ENCODE results near the gene KRTAP5-8. TPM values are rescaled to one million over a fixed set of nuclear protein-coding genes. Genes with fewer than 3 reads are reported as not detected.

Gene KRTAP5-8
- total and polyA plus RNA-seq, 2 of the 4 experiments (the other 2 are of a cell fraction), result 0.07 TPM; not detected in 1

GRCh38 chr11:71542382-71542781 is 4.6 kb downstream of the KRTAP5-8 start:
- H3K27ac ChIP-seq (ENCODE audit: insufficient read depth, low read length), result no peak overlapping the region
- DNase-seq (no peak), ATAC-seq (ENCODE audit: low read depth) (no peak)
- H4K91ac ChIP-seq (ENCODE audit: insufficient read depth, low read depth, low read length), result no peak overlapping the region
- no peak overlapping the region for H4K5ac ChIP-seq (ENCODE audit: low read depth, low read length)
- no peaks in the 10 kb centered on the region for H3K4me1 ChIP-seq (ENCODE audit: control insufficient read depth, insufficient read depth, low read length)
- no TSS peak for BruUV-seq (replicated peaks)
- H3K56ac ChIP-seq (ENCODE audit: extremely low read depth, insufficient read depth, low read length), result no peak overlapping the region
- H3K18ac ChIP-seq (ENCODE audit: low read depth, low read length), result no peak overlapping the region
- H2AK5ac ChIP-seq (ENCODE audit: low read depth, low read length), result no peak overlapping the region
- CTCF ChIA-PET, result no interaction called here
- POLR2A ChIA-PET (ENCODE audit: unreplicated experiment), result no interaction called here
- dilution Hi-C loops (cut with HindIII; ENCODE audit: low sequenced_read_pairs, unreplicated experiment), result no loop called here
- H3K79me1 ChIP-seq (ENCODE audit: low read depth in 1 of 2, low read length in 2 of 2), result no peaks in the 10 kb centered on the region
- intact Hi-C loops (cut with micrococcal nuclease), result no loop called here
- no peaks in the 10 kb centered on the region for H4K20me1 ChIP-seq (ENCODE audit: insufficient read depth, low read length)
- H2BK15ac ChIP-seq (ENCODE audit: low read depth, low read length), result no peak overlapping the region
- TF ChIP-seq SMC3 (IDR thresholded peaks at IDR 0.05; ENCODE audit: low read depth, low read length) (no peak), CEBPB (IDR thresholded peaks at IDR 0.05; ENCODE audit: low read depth, low read length) (no peak), CTCF (conservative IDR thresholded peaks at IDR 0.05; ENCODE audit: low read depth, low read length) (no peak), ELK1 (IDR thresholded peaks at IDR 0.05; ENCODE audit: borderline replicate concordance, low read depth, low read length) (no peak), MAZ (IDR thresholded peaks at IDR 0.05; ENCODE audit: borderline replicate concordance, low read depth, low read length) (no peak), BHLHE40 (IDR thresholded peaks at IDR 0.05; ENCODE audit: low read depth, low read length) (no peak)
- no peak overlapping the region for H3K9ac ChIP-seq (ENCODE audit: low read depth, low read length)
- no peaks in the 10 kb centered on the region for H3K9me3 ChIP-seq (ENCODE audit: control insufficient read depth, insufficient read depth, low read length)
- no peaks in the 10 kb centered on the region for H3K36me3 ChIP-seq (ENCODE audit: control insufficient read depth, insufficient read depth, low read length)
- H2BK5ac ChIP-seq (ENCODE audit: low read depth, low read length, poor library complexity, severe bottlenecking), result no peak overlapping the region
- no peak overlapping the region for H3K4me3 ChIP-seq (ENCODE audit: insufficient read depth, low read depth, low read length)
- H3K23ac ChIP-seq (ENCODE audit: low read depth, low read length), result no peak overlapping the region
- no peak overlapping the region for H3K14ac ChIP-seq (replicated peaks; ENCODE audit: low read depth, low read length)
- H3K27me3 ChIP-seq (ENCODE audit: control insufficient read depth, insufficient read depth, low read length), result peaks cover 18% of the 10 kb centered on the region
- H2BK120ac ChIP-seq (ENCODE audit: low read depth, low read length), result no peak overlapping the region
- H2AFZ ChIP-seq (replicated peaks; ENCODE audit: low read length, poor library complexity), result no peak overlapping the region
- no peak overlapping the region for H2AK9ac ChIP-seq (replicated peaks; ENCODE audit: low read depth, low read length, poor library complexity)
- H3K4ac ChIP-seq (ENCODE audit: low read depth, low read length), result no peak overlapping the region
- H2BK20ac ChIP-seq (ENCODE audit: low read depth, low read length), result no peak overlapping the region
- no peak overlapping the region for H3K4me2 ChIP-seq (ENCODE audit: low read depth, low read length)
- no CpG with 5 or more reads among the region's 7 CpGs for WGBS, 2 experiments (ENCODE audit: extremely low coverage in 2 of 2, insufficient read length in 1 of 2)
- no peak overlapping the region for H4K8ac ChIP-seq (ENCODE audit: low read depth in 2 of 2, low read length in 2 of 2)
- H3K9me1 ChIP-seq (ENCODE audit: insufficient read depth, low read length), result no peaks in the 10 kb centered on the region
- in situ Hi-C loops (cut with MboI; ENCODE audit: low sequenced_read_pairs), result no loop called here
